ENCODE measurements around the gene MUC5B. TPM values are rescaled to one million over a fixed set of nuclear protein-coding genes. Genes with fewer than 3 reads are reported as not detected.

The MUC5B gene
- total RNA-seq, 1 experiment from 2014 or later, result 1.6 TPM

GRCh38 chr11:1207401-1208143, 15.3 kb upstream of the MUC5B start:
- ATAC-seq (no peak), DNase-seq (ENCODE audit: low spot score) (peak; percentile 7)
- Mint-ChIP-seq H3K36me3 (peaks cover 24% of the 10 kb centered on the region), H3K27ac (no peak overlapping the region), H3K9me3 (peaks cover 35% of the 10 kb centered on the region), H3K27me3 (ENCODE audit: low read depth) (peaks cover 25% of the 10 kb centered on the region), H3K4me1 (no peaks in the 10 kb centered on the region), H3K4me3 (no peak overlapping the region)
- CTCF ChIA-PET, result no interaction called here
- POLR2A ChIA-PET, result no interaction called here
- no peak for TF ChIP-seq E2F1 (CRISPR knock-in tag; IDR thresholded peaks at IDR 0.05)
- TF ChIP-seq, protein P1, sequence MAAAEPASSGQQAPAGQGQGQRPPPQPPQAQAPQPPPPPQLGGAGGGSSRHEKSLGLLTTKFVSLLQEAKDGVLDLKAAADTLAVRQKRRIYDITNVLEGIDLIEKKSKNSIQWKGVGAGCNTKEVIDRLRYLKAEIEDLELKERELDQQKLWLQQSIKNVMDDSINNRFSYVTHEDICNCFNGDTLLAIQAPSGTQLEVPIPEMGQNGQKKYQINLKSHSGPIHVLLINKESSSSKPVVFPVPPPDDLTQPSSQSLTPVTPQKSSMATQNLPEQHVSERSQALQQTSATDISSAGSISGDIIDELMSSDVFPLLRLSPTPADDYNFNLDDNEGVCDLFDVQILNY (CRISPR knock-in tag; IDR thresholded peaks at IDR 0.05), result no peak
- no peak for TF ChIP-seq HMGXB4 (CRISPR knock-in tag; IDR thresholded peaks at IDR 0.05)
- TF ChIP-seq, protein P2, sequence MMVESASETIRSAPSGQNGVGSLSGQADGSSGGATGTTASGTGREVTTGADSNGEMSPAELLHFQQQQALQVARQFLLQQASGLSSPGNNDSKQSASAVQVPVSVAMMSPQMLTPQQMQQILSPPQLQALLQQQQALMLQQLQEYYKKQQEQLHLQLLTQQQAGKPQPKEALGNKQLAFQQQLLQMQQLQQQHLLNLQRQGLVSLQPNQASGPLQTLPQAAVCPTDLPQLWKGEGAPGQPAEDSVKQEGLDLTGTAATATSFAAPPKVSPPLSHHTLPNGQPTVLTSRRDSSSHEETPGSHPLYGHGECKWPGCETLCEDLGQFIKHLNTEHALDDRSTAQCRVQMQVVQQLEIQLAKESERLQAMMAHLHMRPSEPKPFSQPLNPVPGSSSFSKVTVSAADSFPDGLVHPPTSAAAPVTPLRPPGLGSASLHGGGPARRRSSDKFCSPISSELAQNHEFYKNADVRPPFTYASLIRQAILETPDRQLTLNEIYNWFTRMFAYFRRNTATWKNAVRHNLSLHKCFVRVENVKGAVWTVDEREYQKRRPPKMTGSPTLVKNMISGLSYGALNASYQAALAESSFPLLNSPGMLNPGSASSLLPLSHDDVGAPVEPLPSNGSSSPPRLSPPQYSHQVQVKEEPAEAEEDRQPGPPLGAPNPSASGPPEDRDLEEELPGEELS (CRISPR knock-in tag; IDR thresholded peaks at IDR 0.05), result no peak
- no peak for TF ChIP-seq PRRX2 (CRISPR knock-in tag; IDR thresholded peaks at IDR 0.05)
- TF ChIP-seq MYBL2 (CRISPR knock-in tag; IDR thresholded peaks at IDR 0.05), result no peak
- no peak for TF ChIP-seq ZNF317 (CRISPR knock-in tag; IDR thresholded peaks at IDR 0.05; ENCODE audit: borderline replicate concordance, low read depth)

DNA sequence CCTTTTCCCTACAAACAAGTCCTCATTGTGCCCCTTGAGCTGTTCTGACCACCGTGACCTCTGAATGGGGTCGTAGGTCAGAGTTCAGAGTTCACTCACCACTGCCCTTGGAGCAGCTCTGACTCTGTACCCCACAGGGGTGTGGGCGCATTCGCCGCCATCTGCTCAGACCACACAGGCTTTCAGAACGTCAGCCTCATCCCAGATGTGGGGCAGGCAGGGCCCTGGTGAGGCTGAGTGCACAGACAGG, 14.8 kb upstream of the MUC5B start:
- peaks cover 38% of the 10 kb centered on the region for H3K9me3 Mint-ChIP-seq
- H3K4me3 Mint-ChIP-seq, result no peak overlapping the region
- no peak for DNase-seq (ENCODE audit: low spot score)
- H3K27ac Mint-ChIP-seq, result no peak overlapping the region
- CTCF ChIA-PET, result no interaction called here
- no peak for ATAC-seq
- POLR2A ChIA-PET, result no interaction called here
- H3K4me1 Mint-ChIP-seq, result no peaks in the 10 kb centered on the region
- H3K27me3 Mint-ChIP-seq (ENCODE audit: low read depth), result peaks cover 26% of the 10 kb centered on the region
- H3K36me3 Mint-ChIP-seq, result peaks cover 24% of the 10 kb centered on the region
- no peak for TF ChIP-seq TCF7 (CRISPR knock-in tag; IDR thresholded peaks at IDR 0.05; ENCODE audit: low read depth)
- no peak for TF ChIP-seq JUN (CRISPR knock-in tag; IDR thresholded peaks at IDR 0.05)
- TF ChIP-seq SMAD3 (CRISPR knock-in tag; IDR thresholded peaks at IDR 0.05; ENCODE audit: borderline replicate concordance), result no peak
- TF ChIP-seq ZNF512 (CRISPR knock-in tag; IDR thresholded peaks at IDR 0.05; ENCODE audit: borderline replicate concordance), result no peak
- no peak for TF ChIP-seq STAT6 (CRISPR knock-in tag; conservative IDR thresholded peaks at IDR 0.05; ENCODE audit: low read depth)
- TF ChIP-seq, protein P3, sequence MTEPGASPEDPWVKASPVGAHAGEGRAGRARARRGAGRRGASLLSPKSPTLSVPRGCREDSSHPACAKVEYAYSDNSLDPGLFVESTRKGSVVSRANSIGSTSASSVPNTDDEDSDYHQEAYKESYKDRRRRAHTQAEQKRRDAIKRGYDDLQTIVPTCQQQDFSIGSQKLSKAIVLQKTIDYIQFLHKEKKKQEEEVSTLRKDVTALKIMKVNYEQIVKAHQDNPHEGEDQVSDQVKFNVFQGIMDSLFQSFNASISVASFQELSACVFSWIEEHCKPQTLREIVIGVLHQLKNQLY (CRISPR knock-in tag; IDR thresholded peaks at IDR 0.05), result no peak
- TF ChIP-seq, protein P4, sequence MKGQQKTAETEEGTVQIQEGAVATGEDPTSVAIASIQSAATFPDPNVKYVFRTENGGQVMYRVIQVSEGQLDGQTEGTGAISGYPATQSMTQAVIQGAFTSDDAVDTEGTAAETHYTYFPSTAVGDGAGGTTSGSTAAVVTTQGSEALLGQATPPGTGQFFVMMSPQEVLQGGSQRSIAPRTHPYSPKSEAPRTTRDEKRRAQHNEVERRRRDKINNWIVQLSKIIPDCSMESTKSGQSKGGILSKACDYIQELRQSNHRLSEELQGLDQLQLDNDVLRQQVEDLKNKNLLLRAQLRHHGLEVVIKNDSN (CRISPR knock-in tag; IDR thresholded peaks at IDR 0.05), result no peak
- TF ChIP-seq, protein P5, sequence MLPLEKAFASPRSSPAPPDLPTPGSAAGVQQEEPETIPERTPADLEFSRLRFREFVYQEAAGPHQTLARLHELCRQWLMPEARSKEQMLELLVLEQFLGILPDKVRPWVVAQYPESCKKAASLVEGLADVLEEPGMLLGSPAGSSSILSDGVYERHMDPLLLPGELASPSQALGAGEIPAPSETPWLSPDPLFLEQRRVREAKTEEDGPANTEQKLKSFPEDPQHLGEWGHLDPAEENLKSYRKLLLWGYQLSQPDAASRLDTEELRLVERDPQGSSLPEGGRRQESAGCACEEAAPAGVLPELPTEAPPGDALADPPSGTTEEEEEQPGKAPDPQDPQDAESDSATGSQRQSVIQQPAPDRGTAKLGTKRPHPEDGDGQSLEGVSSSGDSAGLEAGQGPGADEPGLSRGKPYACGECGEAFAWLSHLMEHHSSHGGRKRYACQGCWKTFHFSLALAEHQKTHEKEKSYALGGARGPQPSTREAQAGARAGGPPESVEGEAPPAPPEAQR (CRISPR knock-in tag; IDR thresholded peaks at IDR 0.05), result no peak
- no peak for TF ChIP-seq RELA (CRISPR knock-in tag; IDR thresholded peaks at IDR 0.05; ENCODE audit: borderline replicate concordance)
- no peak for TF ChIP-seq USF2 (CRISPR knock-in tag; IDR thresholded peaks at IDR 0.05)
- no peak for TF ChIP-seq ESRRA (CRISPR knock-in tag; IDR thresholded peaks at IDR 0.05; ENCODE audit: borderline replicate concordance)
- TF ChIP-seq NFYB (CRISPR knock-in tag; conservative IDR thresholded peaks at IDR 0.05; ENCODE audit: low read depth), result no peak
- no peak for TF ChIP-seq RORB (CRISPR knock-in tag; IDR thresholded peaks at IDR 0.05)

All from WTC11 (cell line).